ENCODE results near the gene CALN1. TPM values are rescaled to one million over a fixed set of nuclear protein-coding genes. Genes with fewer than 3 reads are reported as not detected.

Gene CALN1
- total RNA-seq, 2 donors from 2014 or later = 4.3 to 6.9 TPM

- H3K9me3 ChIP-seq (ENCODE audit: control insufficient read depth, low read length) = peaks cover 9% of the 10 kb centered on the region
- H3K9ac ChIP-seq (ENCODE audit: extremely low read depth, low read length, poor library complexity, severe bottlenecking) = no peak overlapping the region
- H3K27ac ChIP-seq (ENCODE audit: low read depth, low read length) = no peak overlapping the region
- Mint-ChIP-seq H3K9me3 (peaks cover 19% of the 10 kb centered on the region), H3K27me3 (ENCODE audit: insufficient read depth) (peaks cover 40% of the 10 kb centered on the region), H3K36me3 (ENCODE audit: low read depth) (peaks cover 3% of the 10 kb centered on the region), H3K4me3 (no peak overlapping the region), H3K4me1 (no peaks in the 10 kb centered on the region), H3K27ac (no peak overlapping the region)
- 89 to 97% methylated on average over 1 to 2 of the region's 2 CpGs for WGBS, 2 experiments (ENCODE audit: insufficient coverage in 1 of 2, insufficient read length in 1 of 2)
- no peaks in the 10 kb centered on the region for H3K36me3 ChIP-seq (ENCODE audit: control insufficient read depth, insufficient read depth, low read length)
- TF ChIP-seq, protein P1, sequence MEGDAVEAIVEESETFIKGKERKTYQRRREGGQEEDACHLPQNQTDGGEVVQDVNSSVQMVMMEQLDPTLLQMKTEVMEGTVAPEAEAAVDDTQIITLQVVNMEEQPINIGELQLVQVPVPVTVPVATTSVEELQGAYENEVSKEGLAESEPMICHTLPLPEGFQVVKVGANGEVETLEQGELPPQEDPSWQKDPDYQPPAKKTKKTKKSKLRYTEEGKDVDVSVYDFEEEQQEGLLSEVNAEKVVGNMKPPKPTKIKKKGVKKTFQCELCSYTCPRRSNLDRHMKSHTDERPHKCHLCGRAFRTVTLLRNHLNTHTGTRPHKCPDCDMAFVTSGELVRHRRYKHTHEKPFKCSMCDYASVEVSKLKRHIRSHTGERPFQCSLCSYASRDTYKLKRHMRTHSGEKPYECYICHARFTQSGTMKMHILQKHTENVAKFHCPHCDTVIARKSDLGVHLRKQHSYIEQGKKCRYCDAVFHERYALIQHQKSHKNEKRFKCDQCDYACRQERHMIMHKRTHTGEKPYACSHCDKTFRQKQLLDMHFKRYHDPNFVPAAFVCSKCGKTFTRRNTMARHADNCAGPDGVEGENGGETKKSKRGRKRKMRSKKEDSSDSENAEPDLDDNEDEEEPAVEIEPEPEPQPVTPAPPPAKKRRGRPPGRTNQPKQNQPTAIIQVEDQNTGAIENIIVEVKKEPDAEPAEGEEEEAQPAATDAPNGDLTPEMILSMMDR (conservative IDR thresholded peaks at IDR 0.05) = no peak
- no peak overlapping the region for H3K4me3 ChIP-seq (ENCODE audit: low read length)
- no peak for DNase-seq
- H3K27me3 ChIP-seq (ENCODE audit: control insufficient read depth, insufficient read depth, low read length, poor library complexity, severe bottlenecking) = peaks cover 10% of the 10 kb centered on the region
- H3K4me1 ChIP-seq (ENCODE audit: control insufficient read depth, insufficient read depth, low read length) = no peaks in the 10 kb centered on the region
Measured at GRCh38 chr7:71753236-71753635, 658.9 kb downstream of the CALN1 start.

- peak overlapping the region; percentile 58 for H3K4me3 ChIP-seq (ENCODE audit: low read length)
- peak overlapping the region; percentile 41 for H3K4me3 Mint-ChIP-seq
- 21 to 23% methylated on average over 11 to 43 of the region's 43 CpGs for WGBS, 2 experiments (ENCODE audit: insufficient coverage in 1 of 2, insufficient read length in 1 of 2)
Measured at GRCh38 chr7:71752171-71752935, 659.8 kb downstream of the CALN1 start.

DNA sequence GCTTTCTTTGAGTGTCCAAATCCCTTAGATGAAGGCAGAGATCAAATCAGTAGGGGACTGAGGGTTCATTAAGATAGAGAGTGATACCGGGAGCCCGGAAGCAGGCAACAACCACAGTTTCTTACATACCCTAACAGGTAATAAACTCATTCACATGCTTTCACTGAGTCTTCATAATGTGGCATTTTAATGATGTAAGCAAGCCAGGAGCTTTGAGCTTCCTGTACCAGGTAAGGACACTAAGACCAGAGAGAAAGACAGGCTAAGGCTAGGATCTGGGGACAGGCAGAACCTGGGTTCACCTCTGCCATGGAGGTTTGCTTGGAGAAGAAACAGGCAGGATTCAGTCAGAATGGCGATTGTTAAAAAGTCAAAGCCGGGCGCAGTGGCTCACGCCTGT is 661.8 kb downstream of the CALN1 start:
- no peak overlapping the region for H3K4me3 ChIP-seq (ENCODE audit: low read length)
- H3K27me3 Mint-ChIP-seq (ENCODE audit: insufficient read depth) = peaks cover 40% of the 10 kb centered on the region
- H3K27ac ChIP-seq (ENCODE audit: low read depth, low read length) = no peak overlapping the region
- H3K36me3 ChIP-seq (ENCODE audit: control insufficient read depth, insufficient read depth, low read length) = no peaks in the 10 kb centered on the region
- no peak overlapping the region for H3K4me3 Mint-ChIP-seq
- no peaks in the 10 kb centered on the region for H3K4me1 Mint-ChIP-seq
- WGBS, 2 experiments (ENCODE audit: insufficient coverage in 1 of 2, insufficient read length in 1 of 2) = 81 to 94% methylated on average over 6 of the region's 6 CpGs
- H3K27ac Mint-ChIP-seq = no peak overlapping the region
- peaks cover 3% of the 10 kb centered on the region for H3K36me3 Mint-ChIP-seq (ENCODE audit: low read depth)
- H3K27me3 ChIP-seq (ENCODE audit: control insufficient read depth, insufficient read depth, low read length, poor library complexity, severe bottlenecking) = peaks cover 10% of the 10 kb centered on the region
- H3K4me1 ChIP-seq (ENCODE audit: control insufficient read depth, insufficient read depth, low read length) = no peaks in the 10 kb centered on the region
- H3K9me3 Mint-ChIP-seq = peaks cover 15% of the 10 kb centered on the region
- H3K9me3 ChIP-seq (ENCODE audit: control insufficient read depth, low read length) = peaks cover 9% of the 10 kb centered on the region
- TF ChIP-seq, protein P1 (conservative IDR thresholded peaks at IDR 0.05) = no peak
- DNase-seq = no peak
- no peak overlapping the region for H3K9ac ChIP-seq (ENCODE audit: extremely low read depth, low read length, poor library complexity, severe bottlenecking)

More at GRCh38 chr7:71752171-71752935, 659.8 kb downstream of the CALN1 start:
- H3K36me3 ChIP-seq (ENCODE audit: control insufficient read depth, insufficient read depth, low read length) = no peaks in the 10 kb centered on the region
- peaks cover 9% of the 10 kb centered on the region for H3K9me3 ChIP-seq (ENCODE audit: control insufficient read depth, low read length)
- Mint-ChIP-seq H3K9me3 (peaks cover 22% of the 10 kb centered on the region), H3K4me1 (no peaks in the 10 kb centered on the region), H3K27me3 (ENCODE audit: insufficient read depth) (peaks cover 40% of the 10 kb centered on the region), H3K36me3 (ENCODE audit: low read depth) (peaks cover 3% of the 10 kb centered on the region), H3K27ac (no peak overlapping the region)
- peaks cover 10% of the 10 kb centered on the region for H3K27me3 ChIP-seq (ENCODE audit: control insufficient read depth, insufficient read depth, low read length, poor library complexity, severe bottlenecking)
- TF ChIP-seq, protein P1 (conservative IDR thresholded peaks at IDR 0.05) = peak; percentile 98
- H3K4me1 ChIP-seq (ENCODE audit: control insufficient read depth, insufficient read depth, low read length) = no peaks in the 10 kb centered on the region
- H3K9ac ChIP-seq (ENCODE audit: extremely low read depth, low read length, poor library complexity, severe bottlenecking) = no peak overlapping the region
- peak; percentile 97 for DNase-seq
- no peak overlapping the region for H3K27ac ChIP-seq (ENCODE audit: low read depth, low read length)

Data from endodermal cell (in vitro differentiated cells).